PC-3 (cell line): ENCODE measurements around the gene HBP1.

Experiments
- CTCF ChIP-seq: fragments of 300-600 bp; sonication (generic); conservative IDR thresholded peaks from 2 replicates; pipeline ENCODE4 v1.5.1; 2017; ENCODE audit warnings: antibody characterized with exemption, low read depth, mild to moderate bottlenecking, low read length
- EZH2 ChIP-seq: fragments of 300-600 bp; sonication (generic); IDR thresholded peaks from one replicate; pipeline ENCODE4 v1.6.1; 2017; ENCODE audit warnings: antibody characterized with exemption, mild to moderate bottlenecking, low read length; ENCODE audit not compliant: unreplicated experiment
- EZH2phosphoT487 ChIP-seq: fragments of 300-600 bp; sonication (generic); IDR thresholded peaks from 2 replicates; pipeline ENCODE4 v1.6.1; 2018; ENCODE audit warnings: mild to moderate bottlenecking, antibody characterized with exemption, low read length, borderline replicate concordance

GRCh38 chr7:107145067-107145838 is 23.6 kb upstream of the HBP1 start:
- TF ChIP-seq CTCF, result no peak
- TF ChIP-seq EZH2, result no peak
- no peak for TF ChIP-seq EZH2phosphoT487
